ENCODE data around the gene CTAGE6. TPM values are rescaled to one million over a fixed set of nuclear protein-coding genes. Genes with fewer than 3 reads are reported as not detected.
"Not testable (repeated sequence)": the region's sequence is repeated elsewhere in the genome, so short reads cannot be mapped to it uniquely, and the experiment has no call there.

Gene CTAGE6
- total and polyA plus RNA-seq, 2 donors (not counting 1 experiment from before 2014, with no cell fraction given) = 0.17 TPM; not detected in 1

DNA sequence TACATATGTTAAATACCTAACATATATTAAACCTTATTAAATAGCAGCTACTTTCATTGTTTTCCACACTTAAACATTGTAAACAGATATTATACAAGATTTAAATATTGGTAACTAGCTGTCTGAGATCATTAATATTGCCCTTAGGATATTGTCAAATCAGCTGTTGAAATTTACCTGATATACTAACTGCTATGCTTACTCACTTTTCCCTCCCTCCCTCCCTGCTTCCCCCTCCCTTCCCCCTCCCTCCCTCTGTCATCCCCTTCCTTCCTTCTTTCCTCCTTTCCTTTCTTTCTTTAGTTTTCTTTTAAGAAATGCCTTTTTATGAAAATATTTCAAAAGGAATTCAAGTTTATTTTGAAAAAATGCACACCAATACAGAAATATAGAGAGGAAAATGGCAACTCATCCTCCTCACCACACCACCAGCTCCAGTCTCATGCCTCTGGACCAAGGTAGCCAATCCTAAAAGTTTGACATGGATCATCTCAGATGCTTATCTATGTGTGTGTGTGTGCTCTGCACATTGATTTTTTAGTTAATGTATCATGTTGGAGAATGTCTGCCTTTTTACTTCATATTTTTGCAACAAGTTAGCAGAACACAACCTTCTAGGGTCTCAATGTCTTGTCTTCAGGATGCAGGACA lies 41.8 kb downstream of the CTAGE6 start:
- not testable (repeated sequence) for H3K4me3 ChIP-seq (replicated peaks in 1 of 4; ENCODE audit: control extremely low read depth in 1 of 4, insufficient read depth in 1 of 4, low read depth in 3 of 4, low read length in 4 of 4); H3K9ac ChIP-seq (ENCODE audit: insufficient read depth, low read length); H3K79me2 ChIP-seq (ENCODE audit: control insufficient read depth, insufficient read depth, low read length); DNase-seq (ENCODE audit: low read depth in 2 of 2); H2AFZ ChIP-seq (ENCODE audit: low read length); H3K27ac ChIP-seq (ENCODE audit: insufficient read depth, low read length); H4K20me1 ChIP-seq (ENCODE audit: control insufficient read depth, extremely low read depth, insufficient read depth, low read length); H3K36me3 ChIP-seq (ENCODE audit: control insufficient read depth, insufficient read depth, low read length); H3K4me2 ChIP-seq (ENCODE audit: extremely low read depth, insufficient read depth, low read length); H3K27me3 ChIP-seq (ENCODE audit: control insufficient read depth, insufficient read depth, low read length); H3K4me1 ChIP-seq (ENCODE audit: control insufficient read depth, extremely low read depth, insufficient read depth, low read length); H3K9me3 ChIP-seq (ENCODE audit: control insufficient read depth, insufficient read depth, low read depth, low read length)

GRCh38 chr7:143714581-143715454 lies 42.7 kb downstream of the CTAGE6 start:
- H3K4me3 ChIP-seq (replicated peaks in 1 of 4; ENCODE audit: control extremely low read depth in 1 of 4, insufficient read depth in 1 of 4, low read depth in 3 of 4, low read length in 4 of 4); H3K79me2 ChIP-seq (ENCODE audit: control insufficient read depth, insufficient read depth, low read length); H3K9me3 ChIP-seq (ENCODE audit: control insufficient read depth, insufficient read depth, low read depth, low read length): not testable (repeated sequence)

DNA sequence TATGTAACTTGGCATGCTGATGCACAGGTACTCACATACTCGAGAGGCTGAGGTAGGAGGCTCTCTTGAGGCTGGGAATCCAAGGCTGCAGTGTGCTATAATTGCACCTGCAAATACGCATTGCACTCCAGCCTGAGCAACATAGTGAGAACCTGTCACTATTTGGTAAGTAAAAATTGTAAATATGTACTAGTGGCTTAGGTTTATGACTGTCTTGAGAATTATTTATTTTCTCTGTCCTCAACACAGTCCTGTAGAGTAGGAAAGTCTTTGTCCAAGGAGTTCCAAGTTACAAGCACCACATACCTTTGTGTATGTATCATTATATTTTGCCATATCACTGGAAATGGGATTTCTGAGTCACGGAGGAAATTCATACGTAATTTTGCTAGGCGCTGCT lies 45.1 kb downstream of the CTAGE6 start:
- H3K4me1 ChIP-seq (ENCODE audit: control insufficient read depth, extremely low read depth, insufficient read depth, low read length); H3K36me3 ChIP-seq (ENCODE audit: control insufficient read depth, insufficient read depth, low read length); H3K27ac ChIP-seq (ENCODE audit: insufficient read depth, low read length); H3K79me2 ChIP-seq (ENCODE audit: control insufficient read depth, insufficient read depth, low read length); H2AFZ ChIP-seq (ENCODE audit: low read length); H3K9ac ChIP-seq (ENCODE audit: insufficient read depth, low read length); H3K4me3 ChIP-seq (replicated peaks in 1 of 4; ENCODE audit: control extremely low read depth in 1 of 4, insufficient read depth in 1 of 4, low read depth in 3 of 4, low read length in 4 of 4); H3K27me3 ChIP-seq (ENCODE audit: control insufficient read depth, insufficient read depth, low read length); H3K9me3 ChIP-seq (ENCODE audit: control insufficient read depth, insufficient read depth, low read depth, low read length); H4K20me1 ChIP-seq (ENCODE audit: control insufficient read depth, extremely low read depth, insufficient read depth, low read length); H3K4me2 ChIP-seq (ENCODE audit: extremely low read depth, insufficient read depth, low read length): not testable (repeated sequence)
- peak in 1 of 2 donors; percentile 17 for DNase-seq (ENCODE audit: low read depth in 2 of 2)

More at GRCh38 chr7:143714581-143715454, 42.7 kb downstream of the CTAGE6 start:
- not testable (repeated sequence) for DNase-seq (ENCODE audit: low read depth in 2 of 2); H3K27me3 ChIP-seq (ENCODE audit: control insufficient read depth, insufficient read depth, low read length); H3K27ac ChIP-seq (ENCODE audit: insufficient read depth, low read length); H2AFZ ChIP-seq (ENCODE audit: low read length); H3K4me1 ChIP-seq (ENCODE audit: control insufficient read depth, extremely low read depth, insufficient read depth, low read length); H3K36me3 ChIP-seq (ENCODE audit: control insufficient read depth, insufficient read depth, low read length); H3K4me2 ChIP-seq (ENCODE audit: extremely low read depth, insufficient read depth, low read length); H3K9ac ChIP-seq (ENCODE audit: insufficient read depth, low read length); H4K20me1 ChIP-seq (ENCODE audit: control insufficient read depth, extremely low read depth, insufficient read depth, low read length)

DNA sequence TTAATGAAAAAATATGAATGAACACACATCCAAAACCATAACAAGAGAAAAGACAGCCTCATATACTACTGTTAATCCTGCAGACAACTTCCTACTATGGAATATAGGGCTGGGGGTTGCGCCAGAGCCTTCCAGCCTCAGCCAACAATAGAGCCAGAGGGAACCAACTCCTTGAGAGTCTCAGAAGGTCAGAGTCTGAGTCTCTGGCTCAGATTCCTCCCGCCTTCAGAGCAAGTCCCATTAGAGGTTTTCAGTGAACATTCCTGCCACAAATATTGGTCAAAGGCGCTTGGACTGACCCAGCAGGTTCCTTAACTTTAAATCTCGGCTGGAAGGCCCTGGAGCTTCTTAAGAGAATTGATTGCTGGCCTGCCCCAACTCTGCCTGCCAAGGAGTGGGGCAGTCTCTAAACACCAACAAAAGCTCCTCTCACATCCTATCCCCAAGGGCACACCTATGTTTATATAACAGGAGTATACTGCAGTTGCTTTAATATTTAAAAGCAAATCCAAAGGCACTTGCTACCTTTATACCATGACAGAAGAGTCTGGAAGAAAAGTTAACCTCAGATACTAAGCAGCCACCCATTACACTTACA lies 45.7 kb downstream of the CTAGE6 start:
- not testable (repeated sequence) for H3K4me1 ChIP-seq (ENCODE audit: control insufficient read depth, extremely low read depth, insufficient read depth, low read length); DNase-seq (ENCODE audit: low read depth in 2 of 2); H2AFZ ChIP-seq (ENCODE audit: low read length); H3K4me3 ChIP-seq (replicated peaks in 1 of 4; ENCODE audit: control extremely low read depth in 1 of 4, insufficient read depth in 1 of 4, low read depth in 3 of 4, low read length in 4 of 4); H3K27me3 ChIP-seq (ENCODE audit: control insufficient read depth, insufficient read depth, low read length); H4K20me1 ChIP-seq (ENCODE audit: control insufficient read depth, extremely low read depth, insufficient read depth, low read length); H3K9me3 ChIP-seq (ENCODE audit: control insufficient read depth, insufficient read depth, low read depth, low read length); H3K36me3 ChIP-seq (ENCODE audit: control insufficient read depth, insufficient read depth, low read length); H3K4me2 ChIP-seq (ENCODE audit: extremely low read depth, insufficient read depth, low read length); H3K79me2 ChIP-seq (ENCODE audit: control insufficient read depth, insufficient read depth, low read length); H3K9ac ChIP-seq (ENCODE audit: insufficient read depth, low read length); H3K27ac ChIP-seq (ENCODE audit: insufficient read depth, low read length)

DNA sequence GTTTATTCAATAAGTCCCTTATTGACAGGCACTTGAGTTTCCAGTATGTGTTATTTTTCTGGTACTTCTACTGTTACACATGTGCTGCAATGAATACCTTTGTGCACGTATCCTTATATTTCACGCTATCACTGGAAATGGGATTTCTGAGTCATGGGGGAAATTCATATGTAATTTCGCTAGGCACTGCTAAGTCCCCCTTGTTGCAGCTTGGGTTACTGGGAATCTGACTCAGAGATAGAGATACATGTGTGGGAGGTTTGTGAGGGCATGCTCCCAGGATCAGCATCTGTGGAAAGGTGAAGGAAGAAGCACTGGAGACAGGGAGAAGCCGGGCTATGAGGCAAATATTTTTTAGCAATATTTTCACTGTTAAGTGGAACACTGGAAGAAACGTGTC lies 47.6 kb downstream of the CTAGE6 start:
- H3K9me3 ChIP-seq (ENCODE audit: control insufficient read depth, insufficient read depth, low read depth, low read length); H2AFZ ChIP-seq (ENCODE audit: low read length); H4K20me1 ChIP-seq (ENCODE audit: control insufficient read depth, extremely low read depth, insufficient read depth, low read length); H3K4me1 ChIP-seq (ENCODE audit: control insufficient read depth, extremely low read depth, insufficient read depth, low read length); H3K36me3 ChIP-seq (ENCODE audit: control insufficient read depth, insufficient read depth, low read length); H3K27ac ChIP-seq (ENCODE audit: insufficient read depth, low read length); H3K4me2 ChIP-seq (ENCODE audit: extremely low read depth, insufficient read depth, low read length); H3K79me2 ChIP-seq (ENCODE audit: control insufficient read depth, insufficient read depth, low read length); H3K9ac ChIP-seq (ENCODE audit: insufficient read depth, low read length); DNase-seq (ENCODE audit: low read depth in 2 of 2); H3K27me3 ChIP-seq (ENCODE audit: control insufficient read depth, insufficient read depth, low read length); H3K4me3 ChIP-seq (replicated peaks in 1 of 4; ENCODE audit: control extremely low read depth in 1 of 4, insufficient read depth in 1 of 4, low read depth in 3 of 4, low read length in 4 of 4): not testable (repeated sequence)

Measured in fibroblast of lung (primary cell).